Left cardiac atrium (tissue), 2 donors: ENCODE measurements around the gene ADORA2A. TPM values are rescaled to one million over a fixed set of nuclear protein-coding genes. Genes with fewer than 3 reads are reported as not detected.

Source experiments
- total RNA-seq, 2 donors: library from RNA; stranded (reverse); fragmentation: NEBNext Ultra II Directional; extraction: Animal tissue kit (Norgen Biotek cat#: 25700); gene quantifications; one replicate each; pipeline ENCODE4 v1.2.1, GENCODE V29; 2021
- donor health status: DM: no; HTN: yes; CAD: no; lungs with severe emphysema.
- donor health status: DM: yes; HTN: yes; CAD: no.

The ADORA2A gene
- total RNA-seq, 2 donors from 2014 or later: 4.6 to 6.0 TPM

Other genes starting within 250 kb of the ADORA2A start
- gene SUSD2, start 246.1 kb upstream of the ADORA2A start, total RNA-seq: 1 to 10 TPM; 7.5 to 7.7 TPM
- 10 to 100 TPM; 41.5 to 57.8 TPM for gene GGT5, start 182.5 kb upstream of the ADORA2A start, total RNA-seq
- gene SPECC1L, start 156.8 kb upstream of the ADORA2A start, total RNA-seq: 10 to 100 TPM; 54.5 to 59.1 TPM
- gene UPB1, start 67.7 kb downstream of the ADORA2A start, total RNA-seq: 1 to 10 TPM in 1 of 2 donors, under 1 TPM in 1; 0.68 to 2.3 TPM
- gene GUCD1, start 127.5 kb downstream of the ADORA2A start, total RNA-seq: 100 to 1,000 TPM; 138 to 147 TPM
- 10 to 100 TPM; 55.4 to 64.1 TPM for gene SNRPD3, start 128.4 kb downstream of the ADORA2A start, total RNA-seq
- 1 to 10 TPM; 4.2 to 4.9 TPM for gene LRRC75B, start 165.5 kb downstream of the ADORA2A start, total RNA-seq
- gene GGT1, start 175.6 kb downstream of the ADORA2A start, total RNA-seq: 1 to 10 TPM; 3.8 to 3.9 TPM